ENCODE data around the gene CDIPT. TPM values are rescaled to one million over a fixed set of nuclear protein-coding genes. Genes with fewer than 3 reads are reported as not detected.
"Not testable (repeated sequence)": the region's sequence is repeated elsewhere in the genome, so short reads cannot be mapped to it uniquely, and the experiment has no call there.

CDIPT gene
- total RNA-seq, 1 donor from 2014 or later, result 36.9 TPM

- no peak for ATAC-seq
Observed at GRCh38 chr16:29857133-29857760, 5.8 kb downstream of the CDIPT start.

GRCh38 chr16:29854520-29855100 lies 8.4 kb downstream of the CDIPT start:
- ATAC-seq, result no peak

- no peak for ATAC-seq
Observed at GRCh38 chr16:29852654-29853053, 10.4 kb downstream of the CDIPT start.

- no peak for ATAC-seq
Observed at GRCh38 chr16:29850998-29851397, 12.0 kb downstream of the CDIPT start.

GRCh38 chr16:29849505-29849904 lies 13.5 kb downstream of the CDIPT start:
- no peak for ATAC-seq

- peak; percentile 75 for ATAC-seq
Observed at GRCh38 chr16:29848420-29849297, 14.4 kb downstream of the CDIPT start.

- ATAC-seq, result no peak
Observed at GRCh38 chr16:29845656-29846055, 17.4 kb downstream of the CDIPT start.

GRCh38 chr16:29844575-29845331 lies 18.3 kb downstream of the CDIPT start:
- ATAC-seq, result no peak

GRCh38 chr16:29843931-29844330 lies 19.1 kb downstream of the CDIPT start:
- ATAC-seq, result no peak

GRCh38 chr16:29842732-29843346 lies 20.2 kb downstream of the CDIPT start:
- ATAC-seq, result no peak

GRCh38 chr16:29841631-29842030 lies 21.4 kb downstream of the CDIPT start:
- peak; percentile 26 for ATAC-seq

- no peak for ATAC-seq
Observed at GRCh38 chr16:29840240-29840639, 22.8 kb downstream of the CDIPT start.

- no peak for ATAC-seq
Observed at GRCh38 chr16:29839822-29840221, 23.2 kb downstream of the CDIPT start.

- ATAC-seq, result no peak
Observed at GRCh38 chr16:29837841-29838240, 25.2 kb downstream of the CDIPT start.

- ATAC-seq, result no peak
Observed at GRCh38 chr16:29836623-29837022, 26.4 kb downstream of the CDIPT start.

- no peak for ATAC-seq
Observed at GRCh38 chr16:29835926-29836325, 27.1 kb downstream of the CDIPT start.

- no peak for ATAC-seq
Observed at GRCh38 chr16:29834079-29834478, 28.9 kb downstream of the CDIPT start.

- not testable (repeated sequence) for ATAC-seq
Observed at GRCh38 chr16:29833219-29833618, 29.8 kb downstream of the CDIPT start.

- peak; percentile 39 for ATAC-seq
Observed at GRCh38 chr16:29831490-29831889, 31.5 kb downstream of the CDIPT start.

- ATAC-seq, result peak; percentile 4
Observed at GRCh38 chr16:29830774-29831173, 32.3 kb downstream of the CDIPT start.

- ATAC-seq, result no peak
Observed at GRCh38 chr16:29826342-29826695, 36.7 kb downstream of the CDIPT start.

All from esophagus mucosa (tissue), 1 donor.